Keratinocyte (primary cell): ENCODE results near the gene CORO1C.

Experiments
- EZH2 ChIP-seq: IDR thresholded peaks from one replicate; pipeline ENCODE4 v1.6.1; 2012; ENCODE audit warnings: inconsistent platforms, mild to moderate bottlenecking, low read length, moderate library complexity
- TF ChIP-seq, protein P1 (sequence below), 3 experiments: IDR thresholded peaks in 1 of 3; conservative IDR thresholded peaks in 1 of 3; optimal IDR thresholded peaks in 1 of 3; 2 replicates in 2 of 3; 3 replicates in 1 of 3; pipeline versions ENCODE3 to v1.5.1; 2011; ENCODE audit warnings: low read length in 3 of 3, mild to moderate bottlenecking in 3 of 3, moderate library complexity in 2 of 3, control low read depth in 1 of 3, inconsistent platforms in 1 of 3; ENCODE audit not compliant: insufficient read depth in 2 of 3; ENCODE audit errors: extremely low read depth in 1 of 3

- TF ChIP-seq, protein P1, sequence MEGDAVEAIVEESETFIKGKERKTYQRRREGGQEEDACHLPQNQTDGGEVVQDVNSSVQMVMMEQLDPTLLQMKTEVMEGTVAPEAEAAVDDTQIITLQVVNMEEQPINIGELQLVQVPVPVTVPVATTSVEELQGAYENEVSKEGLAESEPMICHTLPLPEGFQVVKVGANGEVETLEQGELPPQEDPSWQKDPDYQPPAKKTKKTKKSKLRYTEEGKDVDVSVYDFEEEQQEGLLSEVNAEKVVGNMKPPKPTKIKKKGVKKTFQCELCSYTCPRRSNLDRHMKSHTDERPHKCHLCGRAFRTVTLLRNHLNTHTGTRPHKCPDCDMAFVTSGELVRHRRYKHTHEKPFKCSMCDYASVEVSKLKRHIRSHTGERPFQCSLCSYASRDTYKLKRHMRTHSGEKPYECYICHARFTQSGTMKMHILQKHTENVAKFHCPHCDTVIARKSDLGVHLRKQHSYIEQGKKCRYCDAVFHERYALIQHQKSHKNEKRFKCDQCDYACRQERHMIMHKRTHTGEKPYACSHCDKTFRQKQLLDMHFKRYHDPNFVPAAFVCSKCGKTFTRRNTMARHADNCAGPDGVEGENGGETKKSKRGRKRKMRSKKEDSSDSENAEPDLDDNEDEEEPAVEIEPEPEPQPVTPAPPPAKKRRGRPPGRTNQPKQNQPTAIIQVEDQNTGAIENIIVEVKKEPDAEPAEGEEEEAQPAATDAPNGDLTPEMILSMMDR (optimal IDR thresholded peaks at IDR 0.05 in 1 of 3, IDR thresholded peaks at IDR 0.05 in 1 of 3, conservative IDR thresholded peaks at IDR 0.05 in 1 of 3; ENCODE audit: extremely low read depth in 1 of 3, insufficient read depth in 2 of 3, low read length in 3 of 3), result no peak
- TF ChIP-seq EZH2, result no peak
Measured at GRCh38 chr12:108670066-108670631, 61.2 kb downstream of the CORO1C start.
